Measurements from ENCODE around the gene RSPRY1.

DNA sequence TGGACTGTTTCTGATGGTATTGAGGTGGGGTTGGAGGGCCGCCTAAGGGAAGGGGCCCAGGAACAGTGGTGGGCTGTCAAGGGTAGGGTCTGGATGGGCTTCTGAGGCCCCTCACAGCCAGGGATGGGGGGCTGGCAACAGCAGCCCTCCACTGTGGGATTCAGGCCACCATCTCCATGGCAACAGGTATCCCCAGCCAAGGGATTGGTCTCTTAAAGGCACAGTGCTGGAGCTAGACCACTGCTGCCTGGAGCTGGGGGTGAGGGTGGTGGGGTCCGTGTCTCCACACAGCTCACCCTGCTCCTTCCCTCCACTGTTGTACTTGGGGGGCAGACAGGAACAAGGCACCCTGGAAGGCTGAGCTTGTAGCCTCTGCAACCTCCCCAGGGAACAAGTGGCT is 42.1 kb upstream of the RSPRY1 start:
- TF ChIP-seq, protein P1, sequence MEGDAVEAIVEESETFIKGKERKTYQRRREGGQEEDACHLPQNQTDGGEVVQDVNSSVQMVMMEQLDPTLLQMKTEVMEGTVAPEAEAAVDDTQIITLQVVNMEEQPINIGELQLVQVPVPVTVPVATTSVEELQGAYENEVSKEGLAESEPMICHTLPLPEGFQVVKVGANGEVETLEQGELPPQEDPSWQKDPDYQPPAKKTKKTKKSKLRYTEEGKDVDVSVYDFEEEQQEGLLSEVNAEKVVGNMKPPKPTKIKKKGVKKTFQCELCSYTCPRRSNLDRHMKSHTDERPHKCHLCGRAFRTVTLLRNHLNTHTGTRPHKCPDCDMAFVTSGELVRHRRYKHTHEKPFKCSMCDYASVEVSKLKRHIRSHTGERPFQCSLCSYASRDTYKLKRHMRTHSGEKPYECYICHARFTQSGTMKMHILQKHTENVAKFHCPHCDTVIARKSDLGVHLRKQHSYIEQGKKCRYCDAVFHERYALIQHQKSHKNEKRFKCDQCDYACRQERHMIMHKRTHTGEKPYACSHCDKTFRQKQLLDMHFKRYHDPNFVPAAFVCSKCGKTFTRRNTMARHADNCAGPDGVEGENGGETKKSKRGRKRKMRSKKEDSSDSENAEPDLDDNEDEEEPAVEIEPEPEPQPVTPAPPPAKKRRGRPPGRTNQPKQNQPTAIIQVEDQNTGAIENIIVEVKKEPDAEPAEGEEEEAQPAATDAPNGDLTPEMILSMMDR (IDR thresholded peaks at IDR 0.05): no peak
- TF ChIP-seq POLR2A (IDR thresholded peaks at IDR 0.05): no peak
